Vagina (tissue), 2 donors: ENCODE measurements around the gene TGFBR2. TPM values are rescaled to one million over a fixed set of nuclear protein-coding genes. Genes with fewer than 3 reads are reported as not detected.
"Not testable (repeated sequence)": the region's sequence is repeated elsewhere in the genome, so short reads cannot be mapped to it uniquely, and the experiment has no call there.

ENCODE experiments used
- DNase-seq, 2 donors: peaks; one replicate each; pipeline ENCODE4 v3.0.0-alpha.2; 2017; ENCODE audit errors: extremely low spot score in 2 of 2
- H3K27ac ChIP-seq: fragments of 200-600 bp; sonication (generic); one replicate; pipeline ENCODE4 v1.5.1; 2019
- H3K27me3 ChIP-seq: fragments of 200-600 bp; sonication (generic); one replicate; pipeline ENCODE4 v1.5.1; 2019
- H3K36me3 ChIP-seq, 2 donors: fragments of 200-600 bp; sonication (generic); one replicate each; pipeline ENCODE4 v1.5.1; 2017 to 2019
- H3K4me1 ChIP-seq: fragments of 200-600 bp; sonication (generic); one replicate; pipeline ENCODE4 v1.5.1; 2019
- H3K4me3 ChIP-seq, 2 donors: fragments of 200-600 bp; sonication (generic); 1 replicate in 1 of 2; 2 replicates in 1 of 2; pipeline ENCODE4 v1.5.1; 2016 to 2019
- H3K9me3 ChIP-seq: fragments of 200-600 bp; sonication (generic); one replicate; pipeline ENCODE4 v1.5.1; 2019
- POLR2A ChIP-seq, 2 donors: fragments of 450-650 bp; IDR thresholded peaks; one replicate each; pipeline ENCODE4 v1.6.1; 2017; ENCODE audit warnings: antibody characterized with exemption in 2 of 2, mild to moderate bottlenecking in 2 of 2, moderate library complexity in 2 of 2
- POLR2AphosphoS5 ChIP-seq, 2 donors: sonication (generic); formaldehyde crosslinking; IDR thresholded peaks; one replicate each; pipeline ENCODE4 v1.9.0; 2017; ENCODE audit warnings: antibody characterized with exemption in 2 of 2, mild to moderate bottlenecking in 2 of 2, low read depth in 1 of 2; ENCODE audit not compliant: insufficient read depth in 1 of 2
- intact Hi-C: fragments of 100-400 bp; cut with DNase I; formaldehyde crosslinking; loops from one replicate; pipeline ENCODE4 v1.15.1; 2023
- total RNA-seq: library from RNA; depleted of rRNA; stranded (reverse); fragments of >200 nt; gene quantifications from one replicate; pipeline ENCODE4 v1.2.3, GENCODE V29; 2016
- TF ChIP-seq, protein P1 (sequence below), 3 experiments: fragments of 450-650 bp in 2 of 3; fragments of 200-600 bp in 1 of 3; sonication (generic) in 1 of 3; IDR thresholded peaks; one replicate each; pipeline ENCODE4 v1.5.1; 2017 to 2019; ENCODE audit warnings: antibody characterized with exemption in 3 of 3, mild to moderate bottlenecking in 2 of 3, moderate library complexity in 2 of 3

The TGFBR2 gene
- total RNA-seq, 1 donor from 2014 or later = 176 TPM

DNA sequence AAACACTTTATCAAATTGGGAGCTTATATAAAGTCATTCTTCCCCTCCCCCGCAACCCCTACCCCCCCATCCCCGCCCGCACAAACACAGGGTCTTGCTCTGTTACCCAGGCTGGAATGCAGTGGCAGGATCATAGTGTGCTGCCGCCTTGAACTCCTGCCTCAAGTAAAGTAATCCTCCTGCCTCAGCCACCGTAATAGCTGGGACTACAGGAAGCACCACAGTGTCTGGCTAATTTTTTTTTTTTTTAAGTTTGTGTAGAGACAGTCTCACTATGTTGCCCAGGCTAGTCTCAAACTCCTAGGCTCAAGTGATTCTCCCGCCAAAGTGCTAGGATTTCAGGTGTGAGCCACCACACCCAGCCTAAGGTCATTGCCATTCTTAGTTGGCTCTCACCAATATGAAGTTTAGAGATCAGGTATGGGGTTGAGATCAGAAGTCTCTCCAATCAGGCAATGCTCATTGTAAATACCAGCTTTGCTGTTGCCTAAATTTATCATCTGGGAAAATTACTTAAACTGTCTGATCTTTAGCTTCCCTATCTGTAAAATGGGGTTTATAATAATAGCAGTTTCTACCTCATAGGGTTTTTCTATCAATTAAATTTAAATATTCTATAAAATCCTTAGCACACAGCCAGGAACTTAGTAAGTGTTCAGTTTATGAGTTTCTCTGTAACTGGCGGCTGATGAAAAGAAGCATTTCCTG, 60.3 kb downstream of the TGFBR2 start:
- Histone ChIP-seq H3K36me3 (peaks cover 0 to 1% of the 10 kb centered on the region in 2 donors), H3K4me1 (peaks cover 61% of the 10 kb centered on the region), H3K4me3 (no peak overlapping the region), H3K27me3 (no peaks in the 10 kb centered on the region), H3K9me3 (no peaks in the 10 kb centered on the region), H3K27ac (peak overlapping the region; percentile 15)
- intact Hi-C loops = no loop called here
- TF ChIP-seq POLR2A (IDR thresholded peaks at IDR 0.05) = no peak
- TF ChIP-seq, protein P1, sequence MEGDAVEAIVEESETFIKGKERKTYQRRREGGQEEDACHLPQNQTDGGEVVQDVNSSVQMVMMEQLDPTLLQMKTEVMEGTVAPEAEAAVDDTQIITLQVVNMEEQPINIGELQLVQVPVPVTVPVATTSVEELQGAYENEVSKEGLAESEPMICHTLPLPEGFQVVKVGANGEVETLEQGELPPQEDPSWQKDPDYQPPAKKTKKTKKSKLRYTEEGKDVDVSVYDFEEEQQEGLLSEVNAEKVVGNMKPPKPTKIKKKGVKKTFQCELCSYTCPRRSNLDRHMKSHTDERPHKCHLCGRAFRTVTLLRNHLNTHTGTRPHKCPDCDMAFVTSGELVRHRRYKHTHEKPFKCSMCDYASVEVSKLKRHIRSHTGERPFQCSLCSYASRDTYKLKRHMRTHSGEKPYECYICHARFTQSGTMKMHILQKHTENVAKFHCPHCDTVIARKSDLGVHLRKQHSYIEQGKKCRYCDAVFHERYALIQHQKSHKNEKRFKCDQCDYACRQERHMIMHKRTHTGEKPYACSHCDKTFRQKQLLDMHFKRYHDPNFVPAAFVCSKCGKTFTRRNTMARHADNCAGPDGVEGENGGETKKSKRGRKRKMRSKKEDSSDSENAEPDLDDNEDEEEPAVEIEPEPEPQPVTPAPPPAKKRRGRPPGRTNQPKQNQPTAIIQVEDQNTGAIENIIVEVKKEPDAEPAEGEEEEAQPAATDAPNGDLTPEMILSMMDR (IDR thresholded peaks at IDR 0.05) = no peak
- DNase-seq = no peak

GRCh38 chr3:30667280-30667651, 60.9 kb downstream of the TGFBR2 start:
- intact Hi-C loops = no loop called here
- no peak for DNase-seq
- TF ChIP-seq POLR2A (IDR thresholded peaks at IDR 0.05) (no peak), POLR2AphosphoS5 (IDR thresholded peaks at IDR 0.05; ENCODE audit: insufficient read depth in 1 of 2, low read depth in 1 of 2) (no peak)
- TF ChIP-seq, protein P1 (IDR thresholded peaks at IDR 0.05) = no peak
- peaks cover 56% of the 10 kb centered on the region for H3K4me1 ChIP-seq
- no peaks in the 10 kb centered on the region for H3K9me3 ChIP-seq
- no peaks in the 10 kb centered on the region for H3K27me3 ChIP-seq
- peaks cover 0 to 7% of the 10 kb centered on the region in 2 donors for H3K36me3 ChIP-seq
- peak overlapping the region; percentile 15 for H3K27ac ChIP-seq
- H3K4me3 ChIP-seq = no peak overlapping the region

DNA sequence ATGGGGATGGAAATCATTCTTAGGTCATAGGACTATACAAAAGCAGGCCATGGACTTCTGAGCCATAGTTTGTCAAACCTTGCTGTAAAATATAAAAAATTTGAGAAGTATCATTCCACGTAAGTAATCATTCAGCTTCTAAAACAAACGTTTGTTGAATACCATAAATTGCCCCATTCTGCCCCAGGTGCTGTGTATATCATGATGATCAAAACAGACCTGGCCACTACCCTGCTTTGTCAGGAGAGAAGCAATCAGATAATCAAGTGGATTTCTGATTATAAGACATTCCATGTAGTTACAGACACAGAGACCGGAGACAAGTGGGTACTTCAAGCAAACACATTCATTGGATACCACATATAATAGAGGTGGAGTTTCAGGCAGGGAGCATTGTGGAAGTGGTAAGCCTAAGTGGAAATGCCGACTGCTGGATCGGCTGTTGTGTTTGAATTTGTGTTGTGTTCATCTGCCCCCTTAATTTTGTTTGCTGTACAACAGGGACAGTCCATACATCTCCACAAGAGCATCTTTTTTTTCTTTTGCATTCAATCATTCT, 61.7 kb downstream of the TGFBR2 start:
- peaks cover 0 to 13% of the 10 kb centered on the region in 2 donors for H3K36me3 ChIP-seq
- DNase-seq = no peak
- H3K4me1 ChIP-seq = peaks cover 56% of the 10 kb centered on the region
- TF ChIP-seq, protein P1 (IDR thresholded peaks at IDR 0.05) = no peak
- TF ChIP-seq POLR2AphosphoS5 (IDR thresholded peaks at IDR 0.05; ENCODE audit: insufficient read depth in 1 of 2, low read depth in 1 of 2) (no peak), POLR2A (IDR thresholded peaks at IDR 0.05) (no peak)
- no peak overlapping the region for H3K27ac ChIP-seq
- H3K4me3 ChIP-seq = no peak overlapping the region
- no peaks in the 10 kb centered on the region for H3K9me3 ChIP-seq
- intact Hi-C loops = no loop called here
- no peaks in the 10 kb centered on the region for H3K27me3 ChIP-seq

DNA sequence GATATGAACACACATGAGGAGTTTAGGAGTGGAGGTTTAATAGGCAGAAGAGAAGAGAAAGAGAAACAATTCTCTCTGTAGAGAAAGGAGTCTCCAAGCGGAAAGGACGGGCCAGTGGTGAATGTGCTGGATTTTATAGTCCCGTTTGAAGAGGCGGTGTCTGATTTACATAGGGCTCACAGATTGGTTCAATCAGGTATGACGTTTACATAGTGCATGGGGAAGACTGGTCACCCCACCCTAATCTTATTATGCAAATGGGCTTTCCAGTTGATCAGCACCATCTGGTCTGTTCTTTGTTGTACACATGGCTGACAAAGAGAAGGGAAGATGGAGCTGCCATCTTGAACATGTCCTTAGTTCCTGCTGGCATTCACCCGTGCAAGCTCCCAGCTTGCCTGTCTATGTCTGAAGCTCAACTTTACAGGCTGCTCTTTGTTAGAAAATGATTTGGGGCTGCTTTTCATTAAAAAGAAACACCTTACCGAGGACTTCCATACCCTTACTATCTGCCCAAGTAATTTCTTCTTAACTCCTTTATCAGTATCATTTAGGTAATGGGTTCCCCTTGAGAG, 63.0 kb downstream of the TGFBR2 start:
- H3K9me3 ChIP-seq, DNase-seq, H3K27me3 ChIP-seq, H3K27ac ChIP-seq, H3K4me3 ChIP-seq, intact Hi-C loops: not testable (repeated sequence)
- Histone ChIP-seq H3K36me3 (peaks cover 0 to 16% of the 10 kb centered on the region in 2 donors), H3K4me1 (peaks cover 58% of the 10 kb centered on the region)

GRCh38 chr3:30670292-30670691, 63.9 kb downstream of the TGFBR2 start:
- H3K4me3 ChIP-seq = no peak overlapping the region
- no peak overlapping the region for H3K27ac ChIP-seq
- H3K27me3 ChIP-seq = no peaks in the 10 kb centered on the region
- peaks cover 54% of the 10 kb centered on the region for H3K4me1 ChIP-seq
- DNase-seq = no peak
- TF ChIP-seq POLR2A (IDR thresholded peaks at IDR 0.05) = no peak
- TF ChIP-seq, protein P1 (IDR thresholded peaks at IDR 0.05) = no peak
- TF ChIP-seq POLR2AphosphoS5 (IDR thresholded peaks at IDR 0.05; ENCODE audit: insufficient read depth in 1 of 2, low read depth in 1 of 2) = no peak
- H3K36me3 ChIP-seq = peaks cover 0 to 25% of the 10 kb centered on the region in 2 donors
- intact Hi-C loops = no loop called here
- no peaks in the 10 kb centered on the region for H3K9me3 ChIP-seq
